WTC11 (cell line): ENCODE data around the gene MRTFA. TPM values are rescaled to one million over a fixed set of nuclear protein-coding genes. Genes with fewer than 3 reads are reported as not detected.

Experiments
- ATAC-seq: fragments of 200-7000 bp; cut with Tn5 transposase; 2 replicates; pipeline ENCODE4 v1.10.0; 2021; ENCODE audit warnings: mild to moderate bottlenecking, moderate library complexity
- CTCF ChIA-PET: fragments of 300-600 bp; sonication (Branson Sonifier 250); formaldehyde crosslinking; loops from one replicate; lab custom pipeline; 2021; ENCODE audit warnings: antibody characterized with exemption; lab: Charles Lee
- POLR2A ChIA-PET: fragments of 350-600 bp; sonication (Branson Sonifier 250); formaldehyde crosslinking; loops from one replicate; lab custom pipeline; 2021; ENCODE audit warnings: antibody characterized with exemption; lab: Charles Lee
- DNase-seq: peaks from one replicate; pipeline ENCODE4 v3.0.0; 2021; ENCODE audit warnings: low spot score
- H3K27ac Mint-ChIP-seq: 2 replicates; pipeline ENCODE4 v1.8.0; 2021; ENCODE audit warnings: mixed read lengths
- H3K27me3 Mint-ChIP-seq: 2 replicates; pipeline ENCODE4 v1.8.0; 2021; ENCODE audit warnings: low read depth, mild to moderate bottlenecking, moderate library complexity, mixed read lengths
- H3K36me3 Mint-ChIP-seq: 2 replicates; pipeline ENCODE4 v1.8.0; 2021; ENCODE audit warnings: mixed read lengths
- H3K4me1 Mint-ChIP-seq: 2 replicates; pipeline ENCODE4 v1.8.0; 2022; ENCODE audit warnings: mixed read lengths
- H3K4me3 Mint-ChIP-seq: 2 replicates; pipeline ENCODE4 v1.8.0; 2021; ENCODE audit warnings: mild to moderate bottlenecking, moderate library complexity, mixed read lengths
- H3K9me3 Mint-ChIP-seq: 2 replicates; pipeline ENCODE4 v1.8.0; 2021; ENCODE audit warnings: mixed read lengths
- ATF1 ChIP-seq: sonication (generic); formaldehyde crosslinking; IDR thresholded peaks from 2 replicates; pipeline ENCODE4 v1.8.1; 2023; ENCODE audit warnings: mild to moderate bottlenecking, moderate library complexity, missing genetic modification reagents
- GABPB1 ChIP-seq: sonication (generic); formaldehyde crosslinking; IDR thresholded peaks from 2 replicates; pipeline ENCODE4 v1.8.1; 2023; ENCODE audit warnings: mild to moderate bottlenecking, missing genetic modification reagents
- JAZF1 ChIP-seq: fragments of 250-450 bp; sonication (Bioruptor Pico); IDR thresholded peaks from 2 replicates; pipeline ENCODE4 v1.9.0; 2021; ENCODE audit warnings: moderate library complexity, mild to moderate bottlenecking, inconsistent platforms
- KAT7 ChIP-seq: sonication (generic); formaldehyde crosslinking; IDR thresholded peaks from 2 replicates; pipeline ENCODE4 v1.8.1; 2023; ENCODE audit warnings: missing genetic modification reagents, mild to moderate bottlenecking, borderline replicate concordance
- RELA ChIP-seq: sonication (generic); formaldehyde crosslinking; IDR thresholded peaks from 2 replicates; pipeline ENCODE4 v1.8.1; 2022; ENCODE audit warnings: missing genetic modification reagents, mild to moderate bottlenecking, borderline replicate concordance
- TP53 ChIP-seq: sonication (generic); formaldehyde crosslinking; IDR thresholded peaks from 2 replicates; pipeline ENCODE4 v1.8.1; 2023; ENCODE audit warnings: mild to moderate bottlenecking, missing genetic modification reagents
- ZNF121 ChIP-seq: sonication (generic); formaldehyde crosslinking; IDR thresholded peaks from 2 replicates; pipeline ENCODE4 v1.8.0; 2023; ENCODE audit warnings: missing genetic modification reagents
- total RNA-seq: library from RNA; stranded (reverse); gene quantifications from 3 replicates; pipeline ENCODE4 v1.2.3, GENCODE V29; 2021
- TF ChIP-seq, protein P1 (sequence below): sonication (generic); formaldehyde crosslinking; IDR thresholded peaks from 2 replicates; pipeline ENCODE4 v1.8.0; 2022; ENCODE audit warnings: mild to moderate bottlenecking, missing genetic modification reagents
- TF ChIP-seq, protein P2 (sequence below): fragments of 250-450 bp; sonication (Bioruptor Pico); IDR thresholded peaks from 2 replicates; pipeline ENCODE4 v1.9.0; 2021; ENCODE audit warnings: mild to moderate bottlenecking
- TF ChIP-seq, protein P3 (sequence below): sonication (generic); formaldehyde crosslinking; IDR thresholded peaks from 2 replicates; pipeline ENCODE4 v1.8.0; 2022; ENCODE audit warnings: mild to moderate bottlenecking, missing genetic modification reagents
- TF ChIP-seq, protein P4 (sequence below): sonication (generic); formaldehyde crosslinking; IDR thresholded peaks from 2 replicates; pipeline ENCODE4 v1.8.1; 2022; ENCODE audit warnings: mild to moderate bottlenecking, missing genetic modification reagents, moderate library complexity, borderline replicate concordance
- TF ChIP-seq, protein P5 (sequence below): sonication (generic); formaldehyde crosslinking; IDR thresholded peaks from 2 replicates; pipeline ENCODE4 v1.8.1; 2023; ENCODE audit warnings: mild to moderate bottlenecking, missing genetic modification reagents, moderate library complexity
- TF ChIP-seq, protein P6 (sequence below): sonication (generic); formaldehyde crosslinking; IDR thresholded peaks from 2 replicates; pipeline ENCODE4 v1.8.0; 2023; ENCODE audit warnings: missing genetic modification reagents, mild to moderate bottlenecking, borderline replicate concordance
- TF ChIP-seq, protein P7 (sequence below): sonication (generic); formaldehyde crosslinking; conservative IDR thresholded peaks from 2 replicates; pipeline ENCODE4 v1.8.1; 2023; ENCODE audit warnings: mild to moderate bottlenecking, low read depth, missing genetic modification reagents, moderate library complexity
- TF ChIP-seq, protein P8 (sequence below): sonication (generic); formaldehyde crosslinking; IDR thresholded peaks from 2 replicates; pipeline ENCODE4 v1.8.1; 2023; ENCODE audit warnings: mild to moderate bottlenecking, missing genetic modification reagents, borderline replicate concordance

The MRTFA gene
- total RNA-seq, 1 experiment from 2014 or later = 48.4 TPM

DNA sequence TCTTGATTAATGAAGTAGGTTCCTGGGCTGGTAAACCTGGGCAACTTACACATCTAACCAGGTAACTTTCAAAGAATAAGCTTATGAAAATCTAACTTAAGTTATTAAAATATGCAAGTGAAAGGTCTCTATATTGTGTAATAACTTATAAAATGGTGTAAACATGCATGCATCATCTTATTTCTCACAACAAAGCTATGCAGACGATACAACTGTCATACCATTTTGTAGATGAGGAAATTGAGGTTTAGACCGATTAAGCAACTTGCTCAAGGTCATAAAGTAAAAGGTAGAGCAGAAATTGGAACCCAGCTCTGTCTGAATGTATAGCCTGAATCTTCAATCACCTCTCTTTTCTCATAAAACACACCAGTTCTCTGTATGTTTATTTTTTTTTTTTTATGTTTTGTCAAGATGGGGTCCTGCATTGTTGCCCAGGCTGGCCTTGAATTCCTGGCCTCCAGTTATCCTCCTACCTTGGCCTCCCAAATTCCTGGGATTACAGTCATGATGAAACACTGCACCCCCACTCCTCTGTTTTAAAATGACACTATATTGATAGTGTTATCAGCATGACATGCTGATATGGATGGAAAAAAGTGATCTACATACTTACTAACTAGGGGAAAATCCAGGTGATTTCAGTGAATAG, 156.5 kb downstream of the MRTFA start:
- ATAC-seq (no peak), DNase-seq (no peak)
- H3K27me3 Mint-ChIP-seq = no peaks in the 10 kb centered on the region
- no peaks in the 10 kb centered on the region; the same call in 1 of the 2 replicates for H3K9me3 Mint-ChIP-seq
- H3K36me3 Mint-ChIP-seq = no peaks in the 10 kb centered on the region
- peaks cover 28% of the 10 kb centered on the region for H3K4me1 Mint-ChIP-seq
- CTCF ChIA-PET = interaction anchor here (0.6 to 1.3 kb wide), 2 partner anchors 8 to 471 kb away, joined by 3 to 8 read pairs; partner anchors contain the start of gene RBX1
- TF ChIP-seq TP53 (no peak), ZNF121 (CRISPR knock-in tag) (peak; percentile 62; the same call in 1 of the 2 replicates)
- POLR2A ChIA-PET = interaction anchor here (1.1 kb wide), 1 partner anchor 12 kb away, joined by 3 read pairs; no protein-coding TSS in a partner anchor
- no peak overlapping the region for H3K4me3 Mint-ChIP-seq
- H3K27ac Mint-ChIP-seq = 0 out of 2 replicates have a peak overlapping the region, but pooled peaks have one; percentile 23

DNA sequence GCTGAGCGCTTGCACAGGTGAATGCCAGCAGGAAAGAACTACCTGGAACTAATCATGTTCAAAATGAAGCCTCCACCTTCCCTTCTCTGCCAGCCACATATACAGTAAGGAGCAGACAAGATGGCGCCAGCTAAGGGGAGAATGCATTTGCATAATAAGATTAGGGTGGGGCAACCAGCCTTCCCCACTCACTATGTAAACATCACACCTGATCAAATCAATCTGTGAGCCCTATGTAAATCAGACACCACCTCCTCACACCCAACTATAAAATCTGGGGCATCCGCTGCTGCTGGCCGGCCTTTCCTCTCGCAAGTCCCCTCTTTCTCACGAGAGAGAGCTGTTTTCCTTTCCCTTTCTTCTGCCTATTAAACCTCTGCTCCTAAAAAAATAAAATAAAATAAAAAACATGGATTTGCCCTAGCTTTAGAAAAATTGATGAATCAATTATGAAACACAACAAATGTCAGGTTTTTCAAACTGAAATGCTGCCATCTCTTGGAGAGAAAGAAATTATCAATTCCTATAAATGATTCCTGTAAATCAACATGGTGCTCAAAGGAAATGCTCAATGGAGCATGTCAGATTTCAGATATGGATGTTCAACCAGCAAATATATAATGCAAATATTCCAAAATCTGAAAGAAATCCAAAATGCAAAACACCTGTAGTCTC, 157.3 kb downstream of the MRTFA start:
- no peak overlapping the region for H3K4me3 Mint-ChIP-seq
- ATAC-seq = no peak
- POLR2A ChIA-PET = interaction anchor here (1.1 kb wide), 1 partner anchor 11 kb away, joined by 3 read pairs; no protein-coding TSS in a partner anchor
- no peaks in the 10 kb centered on the region for H3K27me3 Mint-ChIP-seq
- CTCF ChIA-PET = interaction anchor here (0.6 to 1.3 kb wide), 2 partner anchors 9 to 472 kb away, joined by 3 to 8 read pairs; partner anchors contain the start of gene RBX1
- H3K36me3 Mint-ChIP-seq = no peaks in the 10 kb centered on the region
- no peak for DNase-seq
- 0 out of 2 replicates have a peak overlapping the region, but pooled peaks have one; percentile 87 for H3K27ac Mint-ChIP-seq
- H3K9me3 Mint-ChIP-seq = no peaks in the 10 kb centered on the region; the same call in 1 of the 2 replicates
- H3K4me1 Mint-ChIP-seq = peaks cover 27% of the 10 kb centered on the region
- TF ChIP-seq, protein P1, sequence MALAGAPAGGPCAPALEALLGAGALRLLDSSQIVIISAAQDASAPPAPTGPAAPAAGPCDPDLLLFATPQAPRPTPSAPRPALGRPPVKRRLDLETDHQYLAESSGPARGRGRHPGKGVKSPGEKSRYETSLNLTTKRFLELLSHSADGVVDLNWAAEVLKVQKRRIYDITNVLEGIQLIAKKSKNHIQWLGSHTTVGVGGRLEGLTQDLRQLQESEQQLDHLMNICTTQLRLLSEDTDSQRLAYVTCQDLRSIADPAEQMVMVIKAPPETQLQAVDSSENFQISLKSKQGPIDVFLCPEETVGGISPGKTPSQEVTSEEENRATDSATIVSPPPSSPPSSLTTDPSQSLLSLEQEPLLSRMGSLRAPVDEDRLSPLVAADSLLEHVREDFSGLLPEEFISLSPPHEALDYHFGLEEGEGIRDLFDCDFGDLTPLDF (CRISPR knock-in tag) = no peak
- TF ChIP-seq KAT7 (CRISPR knock-in tag) (no peak), GABPB1 (CRISPR knock-in tag) (no peak), TP53 (no peak), ATF1 (CRISPR knock-in tag) (no peak), JAZF1 (no peak), RELA (CRISPR knock-in tag) (no peak)
- TF ChIP-seq, protein P2, sequence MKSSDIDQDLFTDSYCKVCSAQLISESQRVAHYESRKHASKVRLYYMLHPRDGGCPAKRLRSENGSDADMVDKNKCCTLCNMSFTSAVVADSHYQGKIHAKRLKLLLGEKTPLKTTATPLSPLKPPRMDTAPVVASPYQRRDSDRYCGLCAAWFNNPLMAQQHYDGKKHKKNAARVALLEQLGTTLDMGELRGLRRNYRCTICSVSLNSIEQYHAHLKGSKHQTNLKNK (CRISPR knock-in tag) = no peak
- TF ChIP-seq, protein P3, sequence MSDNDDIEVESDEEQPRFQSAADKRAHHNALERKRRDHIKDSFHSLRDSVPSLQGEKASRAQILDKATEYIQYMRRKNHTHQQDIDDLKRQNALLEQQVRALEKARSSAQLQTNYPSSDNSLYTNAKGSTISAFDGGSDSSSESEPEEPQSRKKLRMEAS (CRISPR knock-in tag) = no peak
- TF ChIP-seq, protein P4, sequence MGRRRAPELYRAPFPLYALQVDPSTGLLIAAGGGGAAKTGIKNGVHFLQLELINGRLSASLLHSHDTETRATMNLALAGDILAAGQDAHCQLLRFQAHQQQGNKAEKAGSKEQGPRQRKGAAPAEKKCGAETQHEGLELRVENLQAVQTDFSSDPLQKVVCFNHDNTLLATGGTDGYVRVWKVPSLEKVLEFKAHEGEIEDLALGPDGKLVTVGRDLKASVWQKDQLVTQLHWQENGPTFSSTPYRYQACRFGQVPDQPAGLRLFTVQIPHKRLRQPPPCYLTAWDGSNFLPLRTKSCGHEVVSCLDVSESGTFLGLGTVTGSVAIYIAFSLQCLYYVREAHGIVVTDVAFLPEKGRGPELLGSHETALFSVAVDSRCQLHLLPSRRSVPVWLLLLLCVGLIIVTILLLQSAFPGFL (CRISPR knock-in tag) = no peak
- TF ChIP-seq, protein P5, sequence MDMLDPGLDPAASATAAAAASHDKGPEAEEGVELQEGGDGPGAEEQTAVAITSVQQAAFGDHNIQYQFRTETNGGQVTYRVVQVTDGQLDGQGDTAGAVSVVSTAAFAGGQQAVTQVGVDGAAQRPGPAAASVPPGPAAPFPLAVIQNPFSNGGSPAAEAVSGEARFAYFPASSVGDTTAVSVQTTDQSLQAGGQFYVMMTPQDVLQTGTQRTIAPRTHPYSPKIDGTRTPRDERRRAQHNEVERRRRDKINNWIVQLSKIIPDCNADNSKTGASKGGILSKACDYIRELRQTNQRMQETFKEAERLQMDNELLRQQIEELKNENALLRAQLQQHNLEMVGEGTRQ = no peak
- TF ChIP-seq, protein P6, sequence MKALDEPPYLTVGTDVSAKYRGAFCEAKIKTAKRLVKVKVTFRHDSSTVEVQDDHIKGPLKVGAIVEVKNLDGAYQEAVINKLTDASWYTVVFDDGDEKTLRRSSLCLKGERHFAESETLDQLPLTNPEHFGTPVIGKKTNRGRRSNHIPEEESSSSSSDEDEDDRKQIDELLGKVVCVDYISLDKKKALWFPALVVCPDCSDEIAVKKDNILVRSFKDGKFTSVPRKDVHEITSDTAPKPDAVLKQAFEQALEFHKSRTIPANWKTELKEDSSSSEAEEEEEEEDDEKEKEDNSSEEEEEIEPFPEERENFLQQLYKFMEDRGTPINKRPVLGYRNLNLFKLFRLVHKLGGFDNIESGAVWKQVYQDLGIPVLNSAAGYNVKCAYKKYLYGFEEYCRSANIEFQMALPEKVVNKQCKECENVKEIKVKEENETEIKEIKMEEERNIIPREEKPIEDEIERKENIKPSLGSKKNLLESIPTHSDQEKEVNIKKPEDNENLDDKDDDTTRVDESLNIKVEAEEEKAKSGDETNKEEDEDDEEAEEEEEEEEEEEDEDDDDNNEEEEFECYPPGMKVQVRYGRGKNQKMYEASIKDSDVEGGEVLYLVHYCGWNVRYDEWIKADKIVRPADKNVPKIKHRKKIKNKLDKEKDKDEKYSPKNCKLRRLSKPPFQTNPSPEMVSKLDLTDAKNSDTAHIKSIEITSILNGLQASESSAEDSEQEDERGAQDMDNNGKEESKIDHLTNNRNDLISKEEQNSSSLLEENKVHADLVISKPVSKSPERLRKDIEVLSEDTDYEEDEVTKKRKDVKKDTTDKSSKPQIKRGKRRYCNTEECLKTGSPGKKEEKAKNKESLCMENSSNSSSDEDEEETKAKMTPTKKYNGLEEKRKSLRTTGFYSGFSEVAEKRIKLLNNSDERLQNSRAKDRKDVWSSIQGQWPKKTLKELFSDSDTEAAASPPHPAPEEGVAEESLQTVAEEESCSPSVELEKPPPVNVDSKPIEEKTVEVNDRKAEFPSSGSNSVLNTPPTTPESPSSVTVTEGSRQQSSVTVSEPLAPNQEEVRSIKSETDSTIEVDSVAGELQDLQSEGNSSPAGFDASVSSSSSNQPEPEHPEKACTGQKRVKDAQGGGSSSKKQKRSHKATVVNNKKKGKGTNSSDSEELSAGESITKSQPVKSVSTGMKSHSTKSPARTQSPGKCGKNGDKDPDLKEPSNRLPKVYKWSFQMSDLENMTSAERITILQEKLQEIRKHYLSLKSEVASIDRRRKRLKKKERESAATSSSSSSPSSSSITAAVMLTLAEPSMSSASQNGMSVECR (CRISPR knock-in tag) = no peak
- TF ChIP-seq, protein P7, sequence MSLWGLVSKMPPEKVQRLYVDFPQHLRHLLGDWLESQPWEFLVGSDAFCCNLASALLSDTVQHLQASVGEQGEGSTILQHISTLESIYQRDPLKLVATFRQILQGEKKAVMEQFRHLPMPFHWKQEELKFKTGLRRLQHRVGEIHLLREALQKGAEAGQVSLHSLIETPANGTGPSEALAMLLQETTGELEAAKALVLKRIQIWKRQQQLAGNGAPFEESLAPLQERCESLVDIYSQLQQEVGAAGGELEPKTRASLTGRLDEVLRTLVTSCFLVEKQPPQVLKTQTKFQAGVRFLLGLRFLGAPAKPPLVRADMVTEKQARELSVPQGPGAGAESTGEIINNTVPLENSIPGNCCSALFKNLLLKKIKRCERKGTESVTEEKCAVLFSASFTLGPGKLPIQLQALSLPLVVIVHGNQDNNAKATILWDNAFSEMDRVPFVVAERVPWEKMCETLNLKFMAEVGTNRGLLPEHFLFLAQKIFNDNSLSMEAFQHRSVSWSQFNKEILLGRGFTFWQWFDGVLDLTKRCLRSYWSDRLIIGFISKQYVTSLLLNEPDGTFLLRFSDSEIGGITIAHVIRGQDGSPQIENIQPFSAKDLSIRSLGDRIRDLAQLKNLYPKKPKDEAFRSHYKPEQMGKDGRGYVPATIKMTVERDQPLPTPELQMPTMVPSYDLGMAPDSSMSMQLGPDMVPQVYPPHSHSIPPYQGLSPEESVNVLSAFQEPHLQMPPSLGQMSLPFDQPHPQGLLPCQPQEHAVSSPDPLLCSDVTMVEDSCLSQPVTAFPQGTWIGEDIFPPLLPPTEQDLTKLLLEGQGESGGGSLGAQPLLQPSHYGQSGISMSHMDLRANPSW (CRISPR knock-in tag) = no peak
- TF ChIP-seq, protein P8, sequence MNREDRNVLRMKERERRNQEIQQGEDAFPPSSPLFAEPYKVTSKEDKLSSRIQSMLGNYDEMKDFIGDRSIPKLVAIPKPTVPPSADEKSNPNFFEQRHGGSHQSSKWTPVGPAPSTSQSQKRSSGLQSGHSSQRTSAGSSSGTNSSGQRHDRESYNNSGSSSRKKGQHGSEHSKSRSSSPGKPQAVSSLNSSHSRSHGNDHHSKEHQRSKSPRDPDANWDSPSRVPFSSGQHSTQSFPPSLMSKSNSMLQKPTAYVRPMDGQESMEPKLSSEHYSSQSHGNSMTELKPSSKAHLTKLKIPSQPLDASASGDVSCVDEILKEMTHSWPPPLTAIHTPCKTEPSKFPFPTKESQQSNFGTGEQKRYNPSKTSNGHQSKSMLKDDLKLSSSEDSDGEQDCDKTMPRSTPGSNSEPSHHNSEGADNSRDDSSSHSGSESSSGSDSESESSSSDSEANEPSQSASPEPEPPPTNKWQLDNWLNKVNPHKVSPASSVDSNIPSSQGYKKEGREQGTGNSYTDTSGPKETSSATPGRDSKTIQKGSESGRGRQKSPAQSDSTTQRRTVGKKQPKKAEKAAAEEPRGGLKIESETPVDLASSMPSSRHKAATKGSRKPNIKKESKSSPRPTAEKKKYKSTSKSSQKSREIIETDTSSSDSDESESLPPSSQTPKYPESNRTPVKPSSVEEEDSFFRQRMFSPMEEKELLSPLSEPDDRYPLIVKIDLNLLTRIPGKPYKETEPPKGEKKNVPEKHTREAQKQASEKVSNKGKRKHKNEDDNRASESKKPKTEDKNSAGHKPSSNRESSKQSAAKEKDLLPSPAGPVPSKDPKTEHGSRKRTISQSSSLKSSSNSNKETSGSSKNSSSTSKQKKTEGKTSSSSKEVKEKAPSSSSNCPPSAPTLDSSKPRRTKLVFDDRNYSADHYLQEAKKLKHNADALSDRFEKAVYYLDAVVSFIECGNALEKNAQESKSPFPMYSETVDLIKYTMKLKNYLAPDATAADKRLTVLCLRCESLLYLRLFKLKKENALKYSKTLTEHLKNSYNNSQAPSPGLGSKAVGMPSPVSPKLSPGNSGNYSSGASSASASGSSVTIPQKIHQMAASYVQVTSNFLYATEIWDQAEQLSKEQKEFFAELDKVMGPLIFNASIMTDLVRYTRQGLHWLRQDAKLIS (CRISPR knock-in tag) = no peak
